ENCODE data around the gene KIRREL3.

Gene KIRREL3

DNA sequence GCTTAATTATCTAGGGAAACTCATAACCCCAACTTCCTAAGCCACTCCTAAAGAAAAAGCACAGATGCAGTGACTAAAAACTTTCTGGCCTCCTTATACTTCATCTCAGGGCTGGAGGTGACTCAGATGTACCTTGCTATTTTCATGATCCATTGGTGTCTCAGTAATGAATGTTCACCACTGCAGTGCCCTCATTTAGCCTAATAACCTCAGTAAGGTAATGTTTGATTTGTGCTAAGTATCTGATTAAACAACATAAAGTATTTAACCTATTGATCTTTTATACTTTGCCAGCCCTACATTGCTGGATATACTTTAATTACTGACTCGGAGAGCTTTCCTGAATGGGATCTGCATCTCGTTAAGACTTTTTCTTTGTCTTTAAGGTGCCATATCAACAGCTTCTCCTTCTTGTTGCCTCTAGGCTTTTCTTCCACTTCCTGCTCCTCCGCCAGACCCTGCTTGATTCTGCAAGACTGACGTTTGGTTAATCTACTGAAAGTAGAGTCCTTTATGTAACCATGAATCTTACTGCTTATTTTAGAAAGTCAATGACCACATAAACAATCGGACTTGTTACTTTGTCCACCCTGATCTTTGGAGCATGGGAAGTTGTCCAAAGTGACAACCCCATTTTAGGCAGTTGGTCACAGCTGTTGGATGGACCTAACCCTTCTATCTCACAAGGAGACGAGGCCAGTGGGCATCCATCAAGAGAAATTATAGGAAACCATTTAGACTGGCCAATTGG is 342.1 kb downstream of the KIRREL3 start:
- DNase-seq = no peak

DNA sequence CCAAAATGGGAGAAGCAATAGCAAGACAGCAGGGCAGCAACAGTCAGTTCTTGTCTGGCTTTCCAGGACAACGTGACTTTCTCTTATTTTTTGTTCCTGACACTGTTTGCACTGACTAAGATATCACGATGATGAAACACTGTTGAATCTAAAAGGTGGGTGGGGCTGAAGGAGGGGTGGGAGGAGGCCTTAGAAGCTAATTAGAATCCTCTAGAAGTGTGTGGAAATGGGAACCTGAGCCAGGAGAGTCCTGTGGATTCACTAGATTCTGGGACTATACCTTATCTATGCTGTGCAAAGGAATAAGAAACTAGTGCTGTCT is 344.8 kb downstream of the KIRREL3 start:
- no peak for DNase-seq

DNA sequence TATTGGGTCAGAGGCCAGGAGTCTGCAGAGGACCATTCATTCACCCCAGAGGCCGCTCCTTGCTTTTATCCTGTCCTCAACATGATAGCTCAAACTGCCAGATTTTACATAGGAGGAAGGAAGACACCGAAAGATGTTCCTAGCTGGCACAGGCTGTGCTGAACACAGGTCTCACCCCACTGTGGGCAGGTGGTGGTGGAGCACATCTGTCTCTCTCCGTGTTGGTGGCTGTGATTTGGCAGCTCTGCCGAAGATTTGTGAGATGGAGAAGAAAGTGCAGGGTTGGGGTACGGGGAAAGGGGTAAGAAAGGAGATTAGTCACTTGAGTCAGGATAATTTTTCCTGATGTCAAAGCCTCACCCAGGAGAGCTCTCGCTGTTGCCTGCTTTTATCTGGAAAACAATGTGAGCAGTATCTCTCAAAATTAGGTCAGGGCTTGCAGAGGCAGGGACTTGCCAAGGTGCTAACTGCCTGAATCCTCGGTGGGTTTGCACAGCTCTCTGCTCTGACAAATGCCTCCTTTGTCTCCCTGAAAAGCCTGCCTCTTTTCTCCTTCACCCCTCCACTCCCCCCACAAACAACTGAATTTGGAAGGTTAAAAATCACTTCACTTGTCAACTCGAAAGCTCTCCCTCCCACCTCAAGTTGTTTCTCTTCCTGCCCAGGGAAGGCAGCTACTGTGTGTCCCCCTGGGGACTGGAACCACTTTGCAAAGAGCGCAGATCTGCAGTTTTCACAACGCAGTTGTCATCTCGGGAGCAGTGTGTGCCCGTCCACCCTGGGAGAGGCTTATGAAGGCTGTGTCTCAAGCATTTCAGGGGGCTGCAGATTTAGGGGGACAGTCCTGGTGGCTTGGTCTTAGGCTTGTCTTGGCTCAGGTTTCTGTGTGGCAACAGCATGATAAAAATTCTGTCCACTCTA is 345.4 kb downstream of the KIRREL3 start:
- DNase-seq = no peak

DNA sequence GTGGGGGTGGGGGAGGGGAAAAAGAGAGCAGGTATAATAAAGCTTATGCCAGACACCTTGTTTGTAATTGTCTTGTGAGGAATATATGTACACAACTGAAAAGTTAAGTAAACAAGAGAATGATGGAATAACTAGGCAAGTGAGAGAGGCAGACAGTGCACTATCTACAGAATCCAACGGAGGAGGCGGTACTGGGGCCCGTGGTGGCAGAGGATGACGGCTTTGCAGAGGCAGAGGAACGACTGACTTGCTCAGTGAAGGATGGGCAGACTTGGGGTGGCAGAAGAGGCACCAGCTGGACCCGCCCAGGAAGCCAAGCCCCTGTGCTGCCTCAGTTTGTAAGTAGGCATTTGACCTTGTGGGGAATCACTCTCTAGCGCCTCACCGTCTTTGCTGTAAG is 347.5 kb downstream of the KIRREL3 start:
- DNase-seq = no peak

GRCh38 chr11:126647735-126648134 is 352.8 kb downstream of the KIRREL3 start:
- DNase-seq = no peak

GRCh38 chr11:126646701-126647557 is 353.6 kb downstream of the KIRREL3 start:
- no peak for DNase-seq

DNA sequence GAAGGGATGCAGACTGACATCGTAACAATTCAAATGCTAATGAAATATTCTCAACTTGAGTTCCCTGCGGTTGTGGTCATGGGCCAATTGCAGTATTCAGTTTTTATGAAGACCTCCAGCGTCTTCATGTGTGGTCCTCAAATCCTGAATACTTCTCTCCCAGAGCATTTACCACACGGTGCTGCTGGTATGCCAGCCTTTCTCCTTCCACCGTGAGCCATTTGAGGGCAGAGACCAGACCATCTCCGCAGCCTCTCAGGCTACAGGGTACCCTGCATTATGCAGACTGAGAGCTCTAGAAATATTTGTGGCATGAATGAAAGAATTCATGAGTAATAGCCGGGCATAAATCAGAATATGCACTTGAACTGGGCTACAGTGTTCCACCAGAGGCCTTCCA is 355.4 kb downstream of the KIRREL3 start:
- DNase-seq = no peak

- no peak for DNase-seq
Measured at GRCh38 chr11:126640186-126640585, 360.4 kb downstream of the KIRREL3 start.

GRCh38 chr11:126639692-126640091 is 360.9 kb downstream of the KIRREL3 start:
- no peak for DNase-seq

GRCh38 chr11:126638648-126639047 is 361.9 kb downstream of the KIRREL3 start:
- no peak for DNase-seq

GRCh38 chr11:126637795-126638175 is 362.8 kb downstream of the KIRREL3 start:
- no peak for DNase-seq

DNA sequence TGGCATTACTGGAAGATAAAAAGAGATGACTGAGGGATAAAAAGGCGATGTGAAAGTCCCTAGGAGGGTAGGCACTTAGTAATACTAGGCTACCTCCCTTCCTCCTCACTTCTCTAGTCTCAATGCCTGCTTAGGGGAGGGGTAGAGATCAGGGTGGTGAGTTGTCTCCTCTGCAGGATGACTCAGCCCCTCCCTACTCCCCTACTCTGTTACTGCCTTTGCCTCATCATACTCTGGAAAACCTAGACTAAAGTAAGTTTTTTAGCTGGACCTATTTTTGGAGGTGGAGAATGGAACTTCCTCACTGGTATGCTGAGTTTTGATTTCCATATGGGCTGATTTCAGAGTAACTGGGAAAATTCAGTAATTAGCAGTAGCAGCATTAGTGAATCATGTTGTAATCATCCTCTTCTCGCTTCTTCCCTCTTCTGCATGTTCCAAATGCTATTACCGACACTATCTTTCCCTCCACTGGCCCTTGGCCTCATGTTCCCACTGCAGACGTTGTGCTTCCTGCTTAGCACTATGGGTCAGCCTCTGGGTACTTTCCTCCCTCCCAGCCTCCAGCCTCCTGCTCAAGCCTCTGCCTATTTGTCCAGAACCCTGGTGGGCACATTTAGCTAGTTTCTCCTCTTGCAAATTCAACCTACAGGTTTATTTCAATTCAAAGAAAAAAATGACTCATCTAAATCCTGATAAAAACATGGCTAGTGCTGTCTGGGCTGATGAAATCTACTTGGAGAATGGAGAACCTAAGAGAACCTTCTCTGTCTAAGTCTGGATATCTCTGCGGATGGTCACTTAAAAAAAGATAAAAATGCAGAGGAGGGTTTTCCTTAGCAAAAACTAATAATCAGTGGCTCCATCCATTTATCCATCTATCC is 363.4 kb downstream of the KIRREL3 start:
- no peak for DNase-seq

DNA sequence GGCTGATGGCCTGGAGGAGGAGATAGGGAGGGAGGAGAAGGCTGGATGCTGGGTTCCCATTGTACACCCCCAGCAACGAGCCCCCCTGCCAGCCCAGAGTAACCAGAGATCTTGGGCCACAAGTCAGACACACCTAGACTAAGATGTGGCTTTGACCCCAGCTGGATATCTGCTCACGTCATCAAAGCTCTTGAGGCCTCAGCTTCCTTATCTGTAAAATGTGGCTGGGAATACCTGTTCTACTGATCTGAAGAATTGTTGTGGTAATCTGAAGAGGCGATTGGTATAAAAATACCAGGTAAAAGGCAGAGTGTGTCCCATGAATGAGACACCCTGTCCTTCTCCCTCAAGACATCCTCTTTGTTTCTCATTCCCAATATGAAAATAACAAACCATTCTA is 365.1 kb downstream of the KIRREL3 start:
- no peak for DNase-seq

DNA sequence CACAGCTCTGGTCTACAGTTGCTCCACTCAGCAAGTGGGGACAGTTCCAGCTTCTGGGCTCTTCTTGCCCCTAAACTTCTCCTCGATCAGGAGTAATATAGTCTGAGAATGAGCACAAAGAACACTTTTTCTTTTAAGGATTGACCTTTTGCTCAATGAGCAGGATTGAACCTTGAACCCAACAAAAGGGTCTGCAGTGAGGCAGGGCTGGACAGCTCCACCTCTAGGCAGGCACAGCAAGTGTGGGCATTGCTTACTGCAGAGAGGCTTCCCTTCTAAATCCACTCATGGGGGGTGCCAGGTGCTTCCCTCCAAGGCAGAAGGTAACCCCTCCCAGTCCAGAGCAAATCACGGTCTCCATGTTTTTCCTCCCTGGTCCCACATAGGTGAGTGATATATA is 365.6 kb downstream of the KIRREL3 start:
- DNase-seq = no peak

DNA sequence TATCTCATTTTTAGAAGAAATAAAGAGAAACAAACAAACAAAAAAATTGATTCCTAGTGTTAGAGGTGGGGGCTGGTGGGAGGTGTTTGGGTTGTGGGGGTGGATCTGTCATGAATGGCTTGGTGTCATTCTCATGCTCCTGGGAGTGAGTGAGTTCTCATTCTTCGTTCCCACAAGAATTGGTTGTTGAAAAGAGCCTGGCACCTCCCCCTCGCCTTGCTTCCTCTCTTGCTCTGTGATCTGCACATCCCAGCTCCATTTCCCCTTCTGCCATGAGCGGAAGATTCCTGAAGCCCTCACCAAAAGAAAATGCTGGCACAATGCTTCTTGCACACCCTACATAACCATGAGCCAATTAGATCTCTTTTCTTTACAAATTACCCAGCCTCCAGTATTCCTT is 367.2 kb downstream of the KIRREL3 start:
- DNase-seq = no peak

DNA sequence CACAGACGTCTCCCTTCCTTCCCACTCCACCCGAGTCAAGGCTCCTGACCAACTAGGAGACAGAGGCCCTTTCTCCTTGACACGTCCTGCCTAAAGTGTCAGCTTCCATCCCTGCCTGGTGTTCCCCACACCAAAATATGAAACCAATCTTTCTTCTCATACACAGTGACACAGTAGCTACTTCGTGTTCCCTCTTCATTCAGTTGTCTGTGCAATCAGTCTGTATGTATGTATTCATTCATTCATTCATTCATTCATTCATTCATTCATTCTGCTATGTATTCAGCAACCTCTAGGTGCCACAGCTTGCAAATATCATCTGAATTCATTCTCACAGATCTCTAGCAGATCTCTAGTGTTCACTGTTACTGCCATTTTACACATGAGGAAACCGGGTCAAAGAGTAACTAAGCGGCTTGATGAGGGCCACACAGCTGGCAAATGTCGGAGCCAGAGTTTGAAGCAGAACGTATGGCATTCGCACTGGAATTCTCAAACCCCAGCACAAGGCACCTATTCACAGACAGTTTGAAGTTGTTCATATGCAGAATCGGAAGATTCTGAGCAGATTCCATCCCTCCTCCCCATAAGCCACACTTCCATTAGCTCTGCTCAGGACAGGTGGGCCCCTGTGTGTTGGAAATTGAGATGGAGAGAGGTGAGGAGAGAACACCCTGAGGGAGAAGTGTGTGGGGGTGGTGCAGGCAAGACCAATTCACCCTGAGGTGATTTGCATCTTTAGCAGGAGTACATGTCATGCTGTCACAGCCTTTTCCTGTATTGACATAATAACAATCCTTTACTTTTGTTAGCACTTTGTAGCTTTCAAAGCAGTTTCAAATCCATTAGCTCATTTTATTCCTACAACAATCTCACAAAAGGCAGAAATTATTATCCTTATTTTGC is 369.4 kb downstream of the KIRREL3 start:
- DNase-seq = no peak

- no peak for DNase-seq
Measured at GRCh38 chr11:126630488-126630887, 370.1 kb downstream of the KIRREL3 start.

GRCh38 chr11:126628790-126629621 is 371.6 kb downstream of the KIRREL3 start:
- DNase-seq = no peak

DNA sequence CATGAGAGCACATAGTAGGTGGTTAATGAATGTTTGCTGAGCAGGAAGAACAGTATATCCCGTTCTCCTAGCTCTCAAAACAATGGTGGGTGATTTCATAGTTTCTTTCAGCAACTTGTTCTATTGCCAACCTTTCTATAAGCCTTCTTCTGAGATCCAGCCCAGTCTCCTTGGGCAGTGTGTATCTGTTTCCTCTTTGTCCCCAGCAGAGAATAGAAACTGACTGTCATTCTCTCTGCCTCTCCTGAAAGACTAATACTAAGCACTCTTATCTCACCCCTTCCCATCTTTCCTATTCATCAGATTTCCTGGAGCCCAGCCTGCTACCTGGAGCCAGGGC is 372.1 kb downstream of the KIRREL3 start:
- no peak for DNase-seq

- DNase-seq = no peak
Measured at GRCh38 chr11:126627421-126627820, 373.1 kb downstream of the KIRREL3 start.

Measured in CD4-positive, alpha-beta T cell treated with Interferon alpha-2 for 1 hour (primary cell).